Breast epithelium (tissue), 4 donors: ENCODE data around the gene FUT2. TPM values are rescaled to one million over a fixed set of nuclear protein-coding genes. Genes with fewer than 3 reads are reported as not detected.

ENCODE experiments used
- DNase-seq, 2 donors: peaks; one replicate each; pipeline ENCODE4 v3.0.0-alpha.2; 2019; ENCODE audit warnings: low spot score in 2 of 2
- H3K27ac ChIP-seq, 2 donors: fragments of 200-600 bp; sonication (generic) in 1 of 2; one replicate each; pipeline ENCODE4 v1.5.1; 2016 to 2019; ENCODE audit warnings: mild to moderate bottlenecking in 1 of 2
- H3K27me3 ChIP-seq, 2 donors: fragments of 200-600 bp; sonication (generic) in 1 of 2; one replicate each; pipeline versions ENCODE4 v1.5.1 to v1.6.0; 2017 to 2019; ENCODE audit warnings: control low read depth in 1 of 2, mild to moderate bottlenecking in 1 of 2
- H3K36me3 ChIP-seq: fragments of 200-600 bp; one replicate; pipeline ENCODE4 v1.5.1; 2019
- H3K4me1 ChIP-seq, 2 donors: fragments of 200-600 bp; sonication (generic); one replicate each; pipeline ENCODE4 v1.5.1; 2016 to 2019; ENCODE audit warnings: control low read depth in 1 of 2
- H3K4me3 ChIP-seq, 3 donors: fragments of 200-600 bp; sonication (generic); 1 replicate in 2 of 3; 2 replicates in 1 of 3; pipeline ENCODE4 v1.5.1; 2016 to 2019; ENCODE audit warnings: mild to moderate bottlenecking in 3 of 3, moderate library complexity in 2 of 3
- H3K9me3 ChIP-seq, 2 donors: fragments of 200-600 bp; sonication (generic) in 1 of 2; one replicate each; pipeline ENCODE4 v1.5.1; 2016 to 2019; ENCODE audit warnings: control low read depth in 1 of 2
- CTCF ChIP-seq, 3 donors: fragments of 450-650 bp; IDR thresholded peaks; one replicate each; pipeline ENCODE4 v1.5.1; 2016 to 2017; ENCODE audit warnings: antibody characterized with exemption in 3 of 3, mild to moderate bottlenecking in 3 of 3, moderate library complexity in 3 of 3
- POLR2A ChIP-seq: fragments of 450-650 bp; IDR thresholded peaks from one replicate; pipeline ENCODE4 v1.6.1; 2016; ENCODE audit warnings: antibody characterized with exemption, mild to moderate bottlenecking, moderate library complexity
- POLR2AphosphoS5 ChIP-seq, 3 donors: sonication (generic); formaldehyde crosslinking; IDR thresholded peaks; one replicate each; pipeline ENCODE4 v1.6.1; 2017; ENCODE audit warnings: antibody characterized with exemption in 3 of 3
- intact Hi-C: fragments of 100-400 bp; cut with DNase I; formaldehyde crosslinking; loops from one replicate; pipeline ENCODE4 v1.15.1; 2023; ENCODE audit warnings: low total_unique reads
- total RNA-seq, 3 donors: library from RNA; depleted of rRNA; stranded (reverse); fragments of >200 nt; gene quantifications; one replicate each; pipeline ENCODE4 v1.1.0, GENCODE V29; 2016

Gene FUT2
- total RNA-seq, 3 donors from 2014 or later: 2.6 to 5.9 TPM; not detected in 1

- Histone ChIP-seq H3K4me3 (no peak overlapping the region), H3K4me1 (peaks cover 0 to 7% of the 10 kb centered on the region in 2 donors), H3K36me3 (no peaks in the 10 kb centered on the region), H3K27ac (no peak overlapping the region), H3K27me3 (no peaks in the 10 kb centered on the region), H3K9me3 (no peaks in the 10 kb centered on the region)
- no peak for DNase-seq
- TF ChIP-seq POLR2A (no peak), CTCF (IDR thresholded peaks at IDR 0.05) (no peak), POLR2AphosphoS5 (IDR thresholded peaks at IDR 0.05) (no peak)
- intact Hi-C loops: no loop called here
These were observed 24.2 kb upstream of the FUT2 start for GRCh38 chr19:48671446-48671995.

- no peak within 1 kb of the TSS for H3K4me3 ChIP-seq
- H3K9me3 ChIP-seq: no peaks in the 10 kb centered on the region
- H3K36me3 ChIP-seq: no peaks in the 10 kb centered on the region
- no peaks in the 10 kb centered on the region for H3K27me3 ChIP-seq
- H3K4me1 ChIP-seq: peaks cover 0 to 7% of the 10 kb centered on the region in 2 donors
- TF ChIP-seq POLR2AphosphoS5 (IDR thresholded peaks at IDR 0.05) (no peak), POLR2A (no peak), CTCF (IDR thresholded peaks at IDR 0.05) (no peak)
- no peak within 1 kb of the TSS for H3K27ac ChIP-seq
- no peak for DNase-seq
- intact Hi-C loops: no loop called here
These were observed 22.8 kb upstream of the FUT2 start, which contains the start of gene NTN5 for GRCh38 chr19:48672994-48673393. NTN5 (minus strand) TSS chr19:48673017; CDS start chr19:48670986, 2,031 bp downstream.

DNA sequence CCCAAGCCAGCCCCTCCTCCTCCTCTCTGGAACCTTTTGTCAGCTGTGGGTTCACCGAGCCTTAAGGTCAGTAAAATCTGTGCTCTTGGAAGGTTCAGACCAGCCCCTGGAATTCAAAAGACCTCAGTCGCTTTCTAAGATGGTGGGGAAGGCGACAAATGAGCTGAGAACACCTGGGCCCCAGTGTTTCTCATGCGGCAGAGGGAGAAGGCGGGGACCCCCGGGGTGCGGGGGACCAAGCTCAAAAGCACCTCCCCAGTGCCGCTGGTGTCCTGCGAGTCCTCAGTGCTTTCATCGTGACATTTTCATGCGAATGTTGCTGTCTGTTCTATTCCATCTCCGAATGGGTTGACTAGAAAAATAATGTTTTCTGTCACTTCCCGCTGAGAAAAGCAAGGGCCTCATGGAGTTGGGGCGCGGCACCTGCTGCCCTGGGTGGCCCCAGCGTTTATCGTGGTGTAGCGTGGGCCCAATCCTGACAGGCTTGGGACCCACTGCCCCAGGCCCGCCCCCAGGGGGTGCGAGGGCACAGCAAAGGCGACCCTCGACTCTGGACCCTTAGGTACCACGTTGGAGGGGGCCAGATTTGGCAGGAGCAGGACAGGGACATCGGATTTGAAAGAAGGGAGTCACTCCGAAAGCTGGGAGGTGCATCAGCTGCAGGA lies 22.2 kb upstream of the FUT2 start:
- Histone ChIP-seq H3K4me1 (peaks cover 0 to 7% of the 10 kb centered on the region in 2 donors), H3K27ac (no peak overlapping the region), H3K9me3 (no peaks in the 10 kb centered on the region), H3K27me3 (no peaks in the 10 kb centered on the region), H3K36me3 (no peaks in the 10 kb centered on the region), H3K4me3 (no peak overlapping the region)
- no peak for DNase-seq
- intact Hi-C loops: no loop called here
- TF ChIP-seq CTCF (IDR thresholded peaks at IDR 0.05) (no peak), POLR2AphosphoS5 (IDR thresholded peaks at IDR 0.05) (no peak), POLR2A (no peak)

- no peak for DNase-seq
- intact Hi-C loops: no loop called here
- no peaks in the 10 kb centered on the region for H3K9me3 ChIP-seq
These were observed 21.5 kb upstream of the FUT2 start for GRCh38 chr19:48674216-48674809.

More at GRCh38 chr19:48674216-48674809, 21.5 kb upstream of the FUT2 start:
- Histone ChIP-seq H3K36me3 (no peaks in the 10 kb centered on the region), H3K27ac (no peak overlapping the region), H3K27me3 (no peaks in the 10 kb centered on the region), H3K4me1 (peaks cover 0 to 7% of the 10 kb centered on the region in 2 donors), H3K4me3 (no peak overlapping the region)
- no peak for TF ChIP-seq POLR2A
- TF ChIP-seq POLR2AphosphoS5 (IDR thresholded peaks at IDR 0.05): no peak
- no peak for TF ChIP-seq CTCF (IDR thresholded peaks at IDR 0.05)
